ENCODE results near the gene ADAM8.

ADAM8 gene

DNA sequence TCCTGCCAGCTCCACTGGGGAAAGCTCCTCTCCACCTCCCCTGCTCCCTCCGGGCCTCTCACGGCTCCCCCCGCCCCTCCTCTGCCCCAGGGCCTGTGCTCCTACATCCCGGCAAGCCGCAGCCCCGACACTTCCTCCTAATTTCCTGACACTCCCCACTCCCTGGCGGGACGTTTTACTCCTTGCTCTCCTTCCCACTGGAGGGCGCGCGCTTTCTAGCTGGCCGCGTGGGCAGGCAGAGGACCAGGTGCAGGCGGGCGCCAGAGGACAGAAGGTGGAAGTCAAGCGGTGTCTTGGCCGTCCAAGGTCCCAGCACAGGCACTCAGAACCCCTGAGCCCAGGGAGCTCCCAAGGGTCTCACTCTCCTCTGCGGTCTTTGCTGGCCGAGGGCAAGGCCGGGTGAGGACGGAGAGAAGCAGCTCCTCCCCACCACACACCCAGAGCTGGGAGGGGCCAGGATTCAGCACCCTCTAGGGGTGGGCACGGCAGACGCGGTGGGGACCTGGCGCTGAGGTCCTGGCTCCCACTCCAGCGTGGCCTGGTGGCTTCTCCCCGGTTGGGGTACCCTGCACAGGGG lies 19.1 kb downstream of the ADAM8 start:
- TF ChIP-seq, protein P1, sequence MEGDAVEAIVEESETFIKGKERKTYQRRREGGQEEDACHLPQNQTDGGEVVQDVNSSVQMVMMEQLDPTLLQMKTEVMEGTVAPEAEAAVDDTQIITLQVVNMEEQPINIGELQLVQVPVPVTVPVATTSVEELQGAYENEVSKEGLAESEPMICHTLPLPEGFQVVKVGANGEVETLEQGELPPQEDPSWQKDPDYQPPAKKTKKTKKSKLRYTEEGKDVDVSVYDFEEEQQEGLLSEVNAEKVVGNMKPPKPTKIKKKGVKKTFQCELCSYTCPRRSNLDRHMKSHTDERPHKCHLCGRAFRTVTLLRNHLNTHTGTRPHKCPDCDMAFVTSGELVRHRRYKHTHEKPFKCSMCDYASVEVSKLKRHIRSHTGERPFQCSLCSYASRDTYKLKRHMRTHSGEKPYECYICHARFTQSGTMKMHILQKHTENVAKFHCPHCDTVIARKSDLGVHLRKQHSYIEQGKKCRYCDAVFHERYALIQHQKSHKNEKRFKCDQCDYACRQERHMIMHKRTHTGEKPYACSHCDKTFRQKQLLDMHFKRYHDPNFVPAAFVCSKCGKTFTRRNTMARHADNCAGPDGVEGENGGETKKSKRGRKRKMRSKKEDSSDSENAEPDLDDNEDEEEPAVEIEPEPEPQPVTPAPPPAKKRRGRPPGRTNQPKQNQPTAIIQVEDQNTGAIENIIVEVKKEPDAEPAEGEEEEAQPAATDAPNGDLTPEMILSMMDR (IDR thresholded peaks at IDR 0.05; ENCODE audit: borderline replicate concordance, insufficient read depth, low read depth, low read length): 0 out of 2 replicates have a peak, but pooled peaks have one; percentile 28
- no peak overlapping the region for H3K4me3 ChIP-seq (ENCODE audit: low read depth, low read length)

DNA sequence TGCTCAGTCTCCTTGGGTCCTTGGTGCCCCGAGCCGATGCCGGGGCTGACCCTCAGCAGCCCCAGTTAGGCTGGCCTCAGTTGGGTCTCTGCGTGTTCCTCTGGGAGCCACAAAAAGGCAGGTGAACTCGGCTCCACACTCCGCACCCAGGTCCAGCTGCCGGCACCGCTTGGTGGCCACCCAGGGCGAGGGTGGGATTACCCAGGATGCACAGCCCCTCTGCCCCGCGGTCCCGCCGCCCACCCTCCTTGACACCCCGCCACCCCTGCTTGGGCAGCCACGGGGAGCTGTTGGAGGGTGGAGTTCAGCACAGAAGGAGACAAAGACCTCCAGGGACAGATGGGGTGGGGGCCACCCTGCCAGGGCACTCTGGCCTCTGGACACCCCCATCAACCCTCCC lies 21.3 kb downstream of the ADAM8 start:
- TF ChIP-seq, protein P1 (IDR thresholded peaks at IDR 0.05; ENCODE audit: borderline replicate concordance, insufficient read depth, low read depth, low read length): no peak
- H3K4me3 ChIP-seq (ENCODE audit: low read depth, low read length): no peak overlapping the region

DNA sequence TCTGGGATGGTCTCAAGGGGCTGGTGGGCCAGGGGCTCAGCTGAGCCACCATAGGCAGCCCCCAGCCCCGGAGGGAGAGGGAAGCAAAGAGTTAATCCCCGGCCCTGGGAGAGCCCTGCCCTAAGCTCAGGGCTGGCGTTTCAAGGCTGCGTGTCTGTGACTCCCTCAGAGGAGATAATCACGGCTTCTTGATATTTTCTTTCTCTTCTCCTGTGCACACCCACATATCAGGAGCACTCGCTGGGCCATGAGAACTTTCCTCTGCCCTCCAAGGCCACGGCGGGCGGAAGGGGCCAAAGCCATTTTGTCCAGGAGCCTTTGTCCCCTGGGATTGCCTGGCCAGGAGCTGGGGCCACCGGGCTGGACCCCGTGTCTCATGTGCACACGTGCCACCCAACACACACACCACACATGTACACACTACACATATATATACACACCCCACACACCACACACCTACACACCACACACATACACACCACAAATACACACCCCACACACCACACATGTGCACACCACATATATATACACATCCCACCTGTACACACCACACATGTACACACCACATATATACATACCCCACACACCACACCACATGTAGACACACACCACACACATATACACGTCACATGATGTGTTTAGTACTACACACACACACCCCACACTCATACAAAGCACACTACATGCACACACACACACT lies 22.1 kb downstream of the ADAM8 start:
- TF ChIP-seq, protein P1 (IDR thresholded peaks at IDR 0.05; ENCODE audit: borderline replicate concordance, insufficient read depth, low read depth, low read length): no peak
- no peak overlapping the region for H3K4me3 ChIP-seq (ENCODE audit: low read depth, low read length)

DNA sequence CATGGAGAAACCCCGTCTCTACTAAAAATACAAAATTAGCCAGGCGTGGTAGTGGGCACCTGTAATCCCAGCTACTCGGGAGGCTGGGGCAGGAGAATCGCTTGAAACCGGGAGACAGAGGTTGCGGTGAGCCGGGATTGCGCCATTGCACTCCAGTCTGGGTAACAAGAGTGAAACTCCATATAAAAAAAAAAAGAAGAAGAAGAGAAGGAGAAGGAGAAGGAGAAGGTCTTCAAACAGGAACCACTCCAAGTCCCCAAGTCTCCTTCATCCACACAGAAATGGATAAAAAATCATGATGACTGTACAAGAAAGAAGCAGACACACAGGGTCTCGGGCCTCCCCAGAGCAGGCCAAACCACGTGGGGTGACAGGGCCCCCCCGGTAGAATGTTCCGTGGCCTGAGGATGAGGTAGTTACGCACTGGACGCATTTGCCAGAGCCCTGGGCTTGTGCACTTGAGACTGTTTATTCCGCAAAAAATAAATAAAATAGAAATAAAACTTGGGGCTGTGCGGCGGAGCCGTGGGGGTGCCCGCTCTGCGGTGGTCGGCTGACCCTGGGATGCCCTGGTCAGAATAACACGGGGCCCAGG lies 23.2 kb downstream of the ADAM8 start:
- TF ChIP-seq, protein P1 (IDR thresholded peaks at IDR 0.05; ENCODE audit: borderline replicate concordance, insufficient read depth, low read depth, low read length): no peak
- H3K4me3 ChIP-seq (ENCODE audit: low read depth, low read length): no peak overlapping the region

DNA sequence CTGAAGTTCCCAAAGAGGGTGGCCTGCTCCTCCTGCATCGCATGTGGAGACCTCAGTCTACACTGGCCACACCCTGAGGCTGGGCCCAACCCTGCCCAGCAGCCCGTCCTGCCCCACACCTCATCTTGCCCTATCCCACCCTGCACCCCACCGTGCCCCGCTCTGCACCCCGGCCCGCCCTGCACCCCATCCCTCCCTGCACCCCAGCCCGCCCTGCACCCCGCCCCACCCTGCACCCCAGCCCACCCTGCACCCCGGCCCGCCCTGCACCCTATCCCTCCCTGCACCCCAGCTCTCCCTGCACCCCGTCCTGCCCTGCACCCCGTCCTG lies 24.5 kb downstream of the ADAM8 start:
- no peak overlapping the region for H3K4me3 ChIP-seq (ENCODE audit: low read depth, low read length)
- TF ChIP-seq, protein P1 (IDR thresholded peaks at IDR 0.05; ENCODE audit: borderline replicate concordance, insufficient read depth, low read depth, low read length): no peak

DNA sequence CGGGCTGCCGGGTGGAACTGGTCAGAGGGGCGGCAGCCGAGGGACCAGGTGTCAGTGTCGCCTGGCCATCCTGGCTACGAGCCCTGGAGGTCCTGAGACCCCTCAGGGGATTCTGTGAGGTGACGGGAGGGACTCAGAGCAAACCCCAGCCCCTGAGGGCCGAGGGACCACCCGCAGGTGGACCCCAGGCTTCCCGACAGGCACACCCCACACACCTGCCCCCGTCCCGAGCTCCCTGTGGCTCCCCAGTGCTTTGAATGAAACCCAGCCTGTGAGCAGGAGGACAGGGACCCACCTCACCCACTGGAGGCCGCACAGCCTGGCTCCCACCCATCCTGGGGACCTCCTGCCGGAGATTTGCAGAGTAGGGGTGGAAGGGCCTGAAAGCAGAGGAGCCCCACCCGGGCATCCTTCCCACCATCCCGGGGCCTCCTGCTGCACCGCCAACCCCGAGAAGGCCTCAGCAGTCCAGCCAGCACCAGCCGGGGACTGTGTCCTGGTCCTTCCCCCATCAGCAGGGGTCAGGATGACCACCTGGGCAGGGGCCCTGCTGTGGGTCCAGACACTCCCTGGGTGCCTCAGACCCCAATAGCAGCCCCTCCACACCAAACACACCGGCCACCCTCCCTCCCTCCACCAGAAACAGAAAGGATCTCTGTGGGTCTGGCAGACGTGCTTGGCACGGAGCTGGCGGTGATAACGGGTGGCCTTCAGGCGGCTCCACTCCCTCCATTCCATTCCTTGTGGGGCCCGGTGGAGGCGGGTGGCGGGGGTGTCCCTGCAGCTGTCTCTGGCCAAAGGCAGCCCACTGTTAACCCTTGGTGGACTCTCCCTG lies 25.1 kb downstream of the ADAM8 start:
- TF ChIP-seq, protein P1 (IDR thresholded peaks at IDR 0.05; ENCODE audit: borderline replicate concordance, insufficient read depth, low read depth, low read length): no peak
- no peak overlapping the region for H3K4me3 ChIP-seq (ENCODE audit: low read depth, low read length)

Measured in GM12875 (cell line).